Activated CD8-positive, alpha-beta T cell treated with anti-CD3 and anti-CD28 coated beads for 36 hours (primary cell): Measurements from ENCODE around the gene MDH1B. TPM values are rescaled to one million over a fixed set of nuclear protein-coding genes. Genes with fewer than 3 reads are reported as not detected.
A peak's percentile ranks its signal among the peaks of the same experiment; 100 is the strongest.

Source experiments
- ATAC-seq: fragments of 200-7000 bp; cut with Tn5 transposase; one replicate; pipeline ENCODE4 v1.10.0; 2021; ENCODE audit warnings: mild to moderate bottlenecking, moderate library complexity
- CTCF ChIA-PET: fragments of 350-600 bp; sonication (Branson Sonifier 250); formaldehyde crosslinking; loops from one replicate; lab custom pipeline; 2021; ENCODE audit warnings: antibody characterized with exemption; lab: Charles Lee
- POLR2A ChIA-PET: fragments of 350-600 bp; sonication (Branson Sonifier 250); formaldehyde crosslinking; loops from one replicate; lab custom pipeline; 2021; ENCODE audit warnings: antibody characterized with exemption; lab: Charles Lee
- DNase-seq: peaks from one replicate; pipeline ENCODE4 v3.0.0-alpha.2; 2020
- H3K27ac Mint-ChIP-seq: one replicate; pipeline ENCODE4 v1.8.0; 2021; ENCODE audit warnings: mild to moderate bottlenecking, mixed read lengths
- H3K27me3 Mint-ChIP-seq: one replicate; pipeline ENCODE4 v1.8.0; 2021; ENCODE audit warnings: mixed read lengths
- H3K36me3 Mint-ChIP-seq: one replicate; pipeline ENCODE4 v1.8.0; 2021; ENCODE audit warnings: low read depth, mixed read lengths
- H3K4me1 Mint-ChIP-seq: one replicate; pipeline ENCODE4 v1.8.0; 2021; ENCODE audit warnings: low read depth, mixed read lengths
- H3K4me3 Mint-ChIP-seq: one replicate; pipeline ENCODE4 v1.8.0; 2021; ENCODE audit warnings: mild to moderate bottlenecking, moderate library complexity, mixed read lengths
- H3K9me3 Mint-ChIP-seq: one replicate; pipeline ENCODE4 v1.8.0; 2021; ENCODE audit warnings: mixed read lengths
- CTCF ChIP-seq: fragments of 200-600 bp; IDR thresholded peaks from one replicate; pipeline ENCODE4 v1.8.0; 2022; ENCODE audit warnings: antibody characterized with exemption, mild to moderate bottlenecking
- intact Hi-C: fragments of 100-400 bp; cut with micrococcal nuclease; formaldehyde crosslinking; loops from one replicate; pipeline ENCODE4 v1.10.0; 2022
- total RNA-seq, 2 experiments: library from RNA; stranded (reverse); gene quantifications; one replicate each; pipeline ENCODE4 v1.2.3, GENCODE V29; 2021

Gene MDH1B
- total RNA-seq, 2 experiments from 2014 or later = 0.56 to 0.92 TPM

GRCh38 chr2:206774871-206775270, 9.7 kb upstream of the MDH1B start:
- ATAC-seq (no peak), DNase-seq (no peak)
- H3K36me3 Mint-ChIP-seq = peaks cover 77% of the 10 kb centered on the region
- no peak overlapping the region for H3K4me3 Mint-ChIP-seq
- no peak overlapping the region for H3K27ac Mint-ChIP-seq
- intact Hi-C loops = no loop called here
- peaks cover 7% of the 10 kb centered on the region for H3K9me3 Mint-ChIP-seq
- TF ChIP-seq CTCF = no peak
- ChIA-PET POLR2A (no interaction called here), CTCF (interaction anchor here (1.3 kb wide), 1 partner anchor 8 kb away, joined by 3 read pairs; no protein-coding TSS in a partner anchor)
- no peaks in the 10 kb centered on the region for H3K27me3 Mint-ChIP-seq
- H3K4me1 Mint-ChIP-seq = peaks cover 36% of the 10 kb centered on the region

GRCh38 chr2:206766057-206766930, 1.2 kb upstream of the MDH1B start:
- peaks cover 33% of the 10 kb centered on the region for H3K36me3 Mint-ChIP-seq
- ChIA-PET POLR2A (interaction anchor here (0.6 to 1.3 kb wide), 5 partner anchors 15 to 764 kb away, joined by 3 to 5 read pairs (median 3); no protein-coding TSS in a partner anchor), CTCF (interaction anchor here (0.7 to 2.5 kb wide), 3 partner anchors 17 to 72 kb away, joined by 3 to 14 read pairs (median 3); no protein-coding TSS in a partner anchor)
- intact Hi-C loops = no loop called here
- DNase-seq (no peak), ATAC-seq (no peak)
- no peak for TF ChIP-seq CTCF
- no peaks in the 10 kb centered on the region for H3K27me3 Mint-ChIP-seq
- peak overlapping the region; percentile 91 for H3K4me3 Mint-ChIP-seq
- H3K4me1 Mint-ChIP-seq = peaks cover 38% of the 10 kb centered on the region
- no peaks in the 10 kb centered on the region for H3K9me3 Mint-ChIP-seq
- H3K27ac Mint-ChIP-seq = peak overlapping the region; percentile 98

- peak overlapping the region; percentile 91 for H3K4me3 Mint-ChIP-seq
- TF ChIP-seq CTCF = no peak
- H3K27ac Mint-ChIP-seq = peak overlapping the region; percentile 98
- intact Hi-C loops = no loop called here
- H3K36me3 Mint-ChIP-seq = peaks cover 23% of the 10 kb centered on the region
- CTCF ChIA-PET = interaction anchor here (0.6 to 2.5 kb wide), 4 partner anchors 16 to 486 kb away, joined by 3 to 14 read pairs (median 3); no protein-coding TSS in a partner anchor
- peaks cover 33% of the 10 kb centered on the region for H3K4me1 Mint-ChIP-seq
- POLR2A ChIA-PET = interaction anchor here (0.8 to 1.6 kb wide), 6 partner anchors 11 to 766 kb away, joined by 3 to 6 read pairs (median 4); no protein-coding TSS in a partner anchor
- ATAC-seq (no peak), DNase-seq (no peak)
- H3K27me3 Mint-ChIP-seq = peaks cover 1% of the 10 kb centered on the region
- no peaks in the 10 kb centered on the region for H3K9me3 Mint-ChIP-seq
These were observed 371 bp downstream of the MDH1B start for GRCh38 chr2:206764673-206765241.

- Mint-ChIP-seq H3K27me3 (peaks cover 19% of the 10 kb centered on the region), H3K9me3 (no peaks in the 10 kb centered on the region), H3K4me3 (no peak overlapping the region), H3K4me1 (no peaks in the 10 kb centered on the region), H3K27ac (no peak overlapping the region), H3K36me3 (no peaks in the 10 kb centered on the region)
- TF ChIP-seq CTCF = no peak
- intact Hi-C loops = no loop called here
- CTCF ChIA-PET = interaction anchor here (1.1 kb wide), 1 partner anchor 12 kb away, joined by 3 read pairs; no protein-coding TSS in a partner anchor
- ATAC-seq (no peak), DNase-seq (no peak)
- POLR2A ChIA-PET = no interaction called here
These were observed 8.3 kb downstream of the MDH1B start for GRCh38 chr2:206756816-206757215.
